IPS-NIHi11 (cell line): ENCODE measurements around the gene TLCD3B.

Experiments
- DNase-seq: peaks from one replicate; pipeline ENCODE4 v3.0.0; 2012; ENCODE audit warnings: mixed read lengths, low spot score

Gene TLCD3B

DNA sequence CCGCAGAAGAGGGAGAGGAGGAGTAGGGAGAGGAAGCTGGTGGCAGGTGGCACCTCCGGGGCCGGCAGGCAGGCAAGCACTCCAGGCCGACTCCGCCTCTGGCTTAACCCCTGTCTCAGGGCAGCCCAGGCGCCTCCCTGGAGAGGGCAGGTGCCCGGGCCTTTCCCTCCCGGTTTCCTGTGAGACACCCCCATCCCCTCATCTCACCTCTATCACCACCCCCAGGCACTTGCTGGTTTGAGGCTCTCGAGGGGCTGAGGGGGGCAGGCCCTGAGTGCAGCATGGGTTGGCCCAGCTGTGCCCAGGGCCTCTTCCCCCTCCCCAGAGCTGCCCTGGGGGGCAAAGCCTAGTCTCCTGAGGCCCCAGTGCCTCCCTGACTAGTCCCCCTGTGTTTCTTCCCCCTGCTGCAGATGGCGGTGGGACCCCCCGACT lies 26.2 kb downstream of the TLCD3B start:
- no peak for DNase-seq

DNA sequence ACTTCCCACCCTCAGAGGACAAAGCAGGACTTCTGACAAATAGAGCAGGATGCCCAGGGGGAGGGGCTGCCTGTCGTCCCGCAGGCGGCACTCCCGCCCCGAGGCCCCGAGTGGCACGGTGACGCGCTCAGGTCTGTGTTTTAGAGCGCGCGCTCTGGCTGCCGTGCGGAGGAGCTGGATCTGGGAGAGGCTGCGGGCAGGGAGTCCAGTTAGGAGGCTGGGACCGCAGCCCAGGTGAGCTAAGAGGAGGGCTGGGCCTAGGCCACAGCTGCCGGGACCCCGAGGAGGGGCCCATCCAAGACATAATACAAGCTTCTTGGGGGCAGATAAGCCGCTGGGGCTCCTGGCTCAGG lies 26.7 kb downstream of the TLCD3B start:
- no peak for DNase-seq

DNA sequence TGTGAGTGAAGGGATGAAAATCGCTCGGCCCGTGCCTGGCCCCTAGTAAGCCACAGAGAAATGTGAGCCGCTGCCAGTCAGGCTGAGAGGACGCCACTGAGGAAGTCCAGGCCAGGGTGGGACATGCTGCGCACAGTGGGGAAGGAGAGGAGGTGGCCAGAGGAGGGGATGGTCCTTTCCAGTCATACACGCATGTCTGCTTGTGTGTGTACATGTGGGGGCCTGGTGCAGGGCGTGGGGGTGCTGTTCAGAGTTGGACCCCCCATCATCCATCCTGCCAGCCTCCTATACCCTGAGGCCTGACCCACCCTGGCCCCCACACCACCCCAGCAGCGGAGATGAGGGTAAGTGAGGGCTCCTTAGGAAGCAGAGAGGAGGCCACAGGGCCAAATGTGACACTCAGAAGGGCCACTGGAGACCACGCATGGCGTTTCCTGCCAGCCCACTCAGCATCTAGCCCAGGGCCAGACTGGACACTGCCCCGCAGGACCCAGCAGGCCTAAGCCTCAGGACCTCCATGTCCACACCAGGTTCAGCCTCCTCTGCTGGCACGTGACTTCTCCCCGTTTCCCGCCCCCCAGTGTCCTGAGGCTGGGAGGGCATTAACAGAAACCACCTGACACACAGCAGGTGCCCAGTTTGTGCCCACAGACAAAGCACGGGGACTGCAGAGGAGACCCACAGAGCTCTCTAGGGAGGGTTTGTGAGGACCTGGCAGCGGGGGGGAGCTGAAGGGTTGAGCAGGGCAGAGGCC lies 27.2 kb downstream of the TLCD3B start:
- DNase-seq, result no peak

DNA sequence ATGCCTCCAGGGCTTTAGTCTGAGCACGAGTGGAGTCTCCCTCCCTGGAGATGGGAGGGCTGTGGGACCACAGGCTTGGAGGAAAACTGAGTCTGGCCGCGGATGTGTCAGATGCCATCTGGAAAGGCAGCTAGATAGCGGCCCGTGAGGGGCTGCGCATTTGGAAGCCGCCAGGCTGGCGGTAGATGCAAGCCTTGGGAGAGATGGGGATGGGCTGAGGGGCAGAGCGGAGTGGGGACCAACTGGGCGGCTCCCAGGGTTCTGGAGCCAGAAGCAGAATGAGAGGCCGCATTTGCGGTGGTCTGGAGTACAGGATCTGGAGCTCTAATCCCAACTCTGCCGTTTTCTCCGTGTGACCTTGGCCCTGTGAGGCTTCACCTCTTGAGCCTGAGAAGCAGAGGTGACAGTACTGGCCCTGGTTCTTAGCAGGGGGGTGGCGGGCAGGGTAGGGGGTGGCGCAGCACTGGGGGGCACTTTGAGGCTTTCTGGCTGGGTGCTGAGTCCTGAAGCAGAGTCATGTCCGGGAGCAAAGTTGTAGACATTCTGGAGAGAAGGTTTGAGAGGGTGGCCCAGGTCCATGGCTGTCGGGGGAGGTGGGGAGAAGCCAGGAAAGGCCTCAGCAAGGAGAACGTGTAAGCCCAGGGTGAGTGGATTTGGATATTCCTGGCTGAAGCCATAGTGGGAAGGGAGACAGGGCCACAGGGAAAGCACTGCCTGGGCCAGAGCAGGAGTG lies 28.3 kb downstream of the TLCD3B start:
- no peak for DNase-seq

- DNase-seq, result no peak
Observed at GRCh38 chr16:30000735-30001631, 30.1 kb downstream of the TLCD3B start.

- no peak for DNase-seq
Observed at GRCh38 chr16:29999605-30000004, 31.5 kb downstream of the TLCD3B start.

DNA sequence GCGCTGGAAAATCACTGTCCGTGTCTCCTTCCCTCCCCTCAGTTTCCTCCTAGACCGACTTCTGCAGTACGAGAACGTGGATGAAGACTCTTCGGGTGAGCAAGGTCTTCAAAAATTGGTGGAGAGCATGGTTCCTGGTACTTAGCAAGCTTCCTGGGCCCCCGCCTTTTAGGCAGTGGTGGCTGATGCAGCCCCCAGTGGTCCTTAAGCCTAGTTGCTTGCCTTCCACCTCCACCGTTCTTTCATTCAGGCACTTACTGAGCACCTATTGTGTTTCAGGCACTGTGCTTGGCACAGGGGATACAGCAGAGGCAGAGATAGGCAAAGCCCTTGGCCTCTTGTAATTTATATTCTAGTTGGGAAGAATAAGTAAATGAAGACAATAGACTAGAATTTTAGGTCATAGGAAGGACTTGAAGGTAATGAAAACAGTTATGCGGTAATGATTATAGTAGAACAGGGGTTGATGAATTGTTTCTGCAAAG lies 34.3 kb downstream of the TLCD3B start:
- no peak for DNase-seq

DNA sequence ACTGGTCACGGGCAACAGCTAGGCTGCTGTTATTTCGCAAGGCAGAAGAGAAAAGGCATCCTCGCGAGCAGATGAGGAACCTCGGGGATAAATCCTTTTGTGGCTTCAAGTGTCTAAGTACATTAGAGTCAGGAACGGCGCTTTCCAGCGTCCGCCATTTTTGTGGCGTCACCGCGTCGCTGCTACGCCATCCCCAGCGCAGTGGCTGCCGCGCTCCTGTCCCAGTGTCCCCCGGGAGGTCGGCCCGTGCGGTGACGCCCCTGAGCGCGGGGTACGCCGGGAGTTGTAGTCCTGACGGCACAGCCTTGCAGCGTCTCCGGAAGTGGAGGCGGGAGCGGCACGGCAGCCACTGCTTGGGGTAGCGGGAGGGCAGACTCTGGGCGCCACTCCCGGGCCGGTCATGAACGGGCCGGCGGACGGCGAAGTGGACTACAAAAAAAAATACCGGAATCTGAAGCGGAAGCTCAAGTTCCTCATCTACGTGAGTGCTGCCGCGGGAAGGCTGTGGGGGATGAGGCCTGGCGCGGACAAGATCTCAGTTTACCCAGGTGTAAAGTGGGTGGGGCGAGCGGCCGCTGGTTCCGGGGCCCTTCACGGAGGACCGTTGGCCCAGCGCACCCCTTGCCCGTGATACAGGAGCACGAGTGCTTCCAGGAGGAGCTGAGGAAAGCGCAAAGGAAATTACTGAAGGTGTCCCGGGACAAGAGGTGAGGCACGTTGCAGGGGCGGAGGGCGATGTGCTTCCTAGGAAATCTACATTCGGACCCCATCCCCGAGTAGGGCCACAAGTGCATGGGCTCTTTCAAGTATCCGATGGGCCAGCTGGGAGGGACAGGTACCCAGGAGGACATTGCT lies 34.9 kb downstream of the TLCD3B start, which contains the start of gene INO80E:
TSS of gene INO80E (plus strand) at position 331 of the 855 bp plus-strand sequence. CDS start at position 401, 70 bp downstream.
- peak; percentile 100 for DNase-seq

GRCh38 chr16:29995324-29995910 lies 35.7 kb downstream of the TLCD3B start, which contains the start of gene HIRIP3:
TSS of gene HIRIP3 (minus strand) at chr16:29995617. CDS start at chr16:29995605, 12 bp downstream.
- peak; percentile 90 for DNase-seq

GRCh38 chr16:29994600-29995323 lies 36.3 kb downstream of the TLCD3B start:
- peak; percentile 94 for DNase-seq

DNA sequence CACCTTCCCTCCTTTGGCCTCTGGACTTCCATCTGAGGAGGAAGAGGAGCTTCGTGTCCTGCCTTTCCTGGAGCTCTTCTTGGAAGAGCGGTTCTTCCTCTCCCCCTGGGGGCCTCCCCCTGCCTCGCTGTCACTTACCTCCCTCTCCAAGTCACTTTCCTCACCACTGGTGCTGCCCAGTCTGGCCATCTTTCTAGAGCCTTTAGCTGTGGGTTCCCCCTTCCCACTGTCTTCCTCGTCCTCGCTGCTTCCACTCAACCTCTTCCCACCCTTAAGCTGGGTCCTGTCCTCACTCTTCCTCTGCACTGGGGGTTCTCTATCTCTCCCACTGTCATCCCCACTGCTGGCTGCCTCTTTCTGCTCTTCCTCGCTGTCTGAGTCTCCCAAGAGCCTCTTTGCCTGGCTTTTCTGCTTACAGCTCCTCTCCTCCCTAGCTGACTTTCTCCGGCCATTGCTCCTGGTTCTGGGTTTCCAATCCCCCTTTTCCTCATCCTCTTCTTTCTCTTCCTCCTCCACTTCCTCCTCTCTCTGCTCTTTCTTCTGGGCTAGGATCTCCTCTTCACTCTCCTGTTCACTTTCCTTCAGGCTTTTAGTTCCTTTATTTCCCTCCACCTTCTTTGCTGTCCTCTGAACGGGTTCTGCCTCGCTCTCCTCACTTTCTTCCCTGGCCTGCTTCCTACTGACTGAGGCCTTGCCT lies 37.0 kb downstream of the TLCD3B start:
- DNase-seq, result no peak

- no peak for DNase-seq
Observed at GRCh38 chr16:29993191-29993902, 37.7 kb downstream of the TLCD3B start.

- no peak for DNase-seq
Observed at GRCh38 chr16:29992344-29992967, 38.6 kb downstream of the TLCD3B start.

- no peak for DNase-seq
Observed at GRCh38 chr16:29991571-29991904, 39.5 kb downstream of the TLCD3B start.

DNA sequence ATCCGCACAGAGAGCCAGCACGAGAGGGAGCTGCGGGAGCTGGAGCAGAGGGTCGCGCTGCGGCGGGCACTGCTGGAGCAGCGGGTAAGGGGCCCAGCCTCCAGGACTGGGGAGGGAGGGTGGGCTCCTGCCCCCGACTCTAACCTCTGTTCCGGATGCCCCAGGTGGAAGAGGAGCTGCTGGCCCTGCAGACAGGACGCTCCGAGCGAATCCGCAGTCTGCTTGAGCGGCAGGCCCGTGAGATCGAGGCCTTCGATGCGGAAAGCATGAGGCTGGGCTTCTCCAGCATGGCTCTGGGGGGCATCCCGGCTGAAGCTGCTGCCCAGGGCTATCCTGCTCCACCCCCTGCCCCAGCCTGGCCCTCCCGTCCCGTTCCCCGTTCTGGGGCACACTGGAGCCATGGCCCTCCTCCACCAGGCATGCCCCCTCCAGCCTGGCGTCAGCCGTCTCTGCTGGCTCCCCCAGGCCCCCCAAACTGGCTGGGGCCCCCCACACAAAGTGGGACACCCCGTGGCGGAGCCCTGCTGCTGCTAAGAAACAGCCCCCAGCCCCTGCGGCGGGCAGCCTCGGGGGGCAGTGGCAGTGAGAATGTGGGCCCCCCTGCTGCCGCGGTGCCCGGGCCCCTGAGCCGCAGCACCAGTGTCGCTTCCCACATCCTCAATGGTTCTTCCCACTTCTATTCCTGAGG lies 40.0 kb downstream of the TLCD3B start:
- DNase-seq, result no peak

DNA sequence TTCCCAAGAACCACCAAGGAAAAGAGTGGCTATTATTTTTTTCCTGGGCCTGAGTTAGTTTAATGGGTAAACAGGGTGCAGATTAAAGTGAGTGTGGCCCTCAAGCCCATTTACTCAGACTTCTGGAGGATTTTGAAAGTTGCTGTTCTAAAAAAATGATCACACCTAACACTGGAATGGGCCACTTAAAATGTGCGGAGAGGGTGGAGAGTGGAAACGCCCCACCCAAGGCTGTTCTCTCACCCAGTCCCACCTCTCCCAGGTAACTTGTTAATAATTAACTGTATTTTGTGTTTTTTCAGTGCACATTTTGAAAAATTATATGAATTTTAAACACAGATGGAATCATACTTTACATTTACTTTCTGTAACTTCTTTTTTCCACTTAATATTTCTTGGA lies 41.0 kb downstream of the TLCD3B start:
- DNase-seq, result no peak

DNA sequence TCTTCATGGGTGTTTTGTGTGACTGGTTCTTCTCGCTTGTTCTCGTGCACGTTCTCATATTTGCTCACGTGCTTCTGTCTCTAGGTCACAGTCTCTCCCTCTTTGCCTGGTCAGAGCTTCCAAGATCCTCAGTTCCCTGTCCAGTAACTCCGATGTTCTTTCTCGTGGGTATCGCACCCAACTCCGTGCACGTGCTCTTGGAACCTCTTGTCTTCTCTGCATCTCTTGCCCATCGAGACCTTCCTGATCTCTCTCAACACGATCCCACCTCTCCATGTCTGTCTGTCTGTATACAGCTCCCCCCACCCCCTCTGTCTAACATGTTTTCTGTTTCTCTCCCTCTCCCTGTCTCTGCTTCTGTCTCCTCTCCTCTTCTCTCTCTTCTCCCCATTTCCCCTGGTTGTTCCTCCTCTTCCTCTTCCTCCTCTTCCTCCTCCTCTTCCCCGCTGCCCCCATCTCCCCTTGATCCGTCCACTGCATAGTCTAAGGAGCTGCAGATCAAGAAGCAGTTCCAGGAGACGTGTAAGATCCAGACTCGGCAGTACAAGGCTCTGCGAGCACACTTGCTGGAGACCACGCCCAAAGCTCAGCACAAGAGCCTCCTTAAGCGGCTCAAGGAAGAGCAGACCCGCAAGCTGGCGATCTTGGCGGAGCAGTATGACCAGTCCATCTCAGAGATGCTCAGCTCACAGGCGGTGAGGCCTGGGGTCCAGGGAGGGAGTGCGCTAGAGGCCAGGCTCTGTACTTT lies 41.8 kb downstream of the TLCD3B start:
- no peak for DNase-seq
